ENCODE results near the gene CCDC197. TPM values are rescaled to one million over a fixed set of nuclear protein-coding genes. Genes with fewer than 3 reads are reported as not detected.

Gene CCDC197
- total RNA-seq, 1 experiment from 2014 or later: not detected

DNA sequence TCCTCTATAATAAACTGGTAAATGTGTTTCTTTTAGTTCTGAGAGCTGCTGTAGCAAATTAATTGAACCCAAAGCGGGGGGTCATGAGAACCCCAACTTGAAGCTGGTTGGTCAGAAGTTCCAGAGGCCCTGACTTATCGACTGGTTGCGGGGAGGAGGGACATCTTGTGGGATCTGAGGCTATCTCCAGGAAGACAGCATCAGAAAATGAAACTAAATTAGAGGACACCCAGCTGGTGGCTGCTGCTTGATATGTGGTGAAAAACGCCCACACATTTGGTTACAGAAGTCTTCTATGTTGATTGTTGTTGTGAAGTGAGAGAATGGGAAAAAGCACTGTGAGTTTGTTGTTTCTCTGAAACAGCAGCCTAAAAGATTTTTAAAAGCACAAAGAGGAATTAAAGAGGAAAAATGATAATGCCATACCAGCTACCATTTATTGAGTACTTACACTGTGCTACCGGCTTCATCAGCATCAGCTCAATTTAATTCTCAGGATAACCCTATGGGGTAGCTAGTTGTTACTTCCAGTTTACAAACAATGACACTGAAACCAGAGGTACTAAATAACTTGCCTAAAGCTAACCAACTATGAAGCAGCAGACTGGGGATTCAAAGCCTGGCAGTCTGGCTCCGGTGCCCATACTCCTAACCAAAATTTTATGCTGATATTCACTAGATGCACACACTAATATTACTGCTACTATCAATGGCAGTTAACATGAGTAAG, 59.6 kb downstream of the CCDC197 start:
- no peak for DNase-seq (ENCODE audit: low spot score)

DNA sequence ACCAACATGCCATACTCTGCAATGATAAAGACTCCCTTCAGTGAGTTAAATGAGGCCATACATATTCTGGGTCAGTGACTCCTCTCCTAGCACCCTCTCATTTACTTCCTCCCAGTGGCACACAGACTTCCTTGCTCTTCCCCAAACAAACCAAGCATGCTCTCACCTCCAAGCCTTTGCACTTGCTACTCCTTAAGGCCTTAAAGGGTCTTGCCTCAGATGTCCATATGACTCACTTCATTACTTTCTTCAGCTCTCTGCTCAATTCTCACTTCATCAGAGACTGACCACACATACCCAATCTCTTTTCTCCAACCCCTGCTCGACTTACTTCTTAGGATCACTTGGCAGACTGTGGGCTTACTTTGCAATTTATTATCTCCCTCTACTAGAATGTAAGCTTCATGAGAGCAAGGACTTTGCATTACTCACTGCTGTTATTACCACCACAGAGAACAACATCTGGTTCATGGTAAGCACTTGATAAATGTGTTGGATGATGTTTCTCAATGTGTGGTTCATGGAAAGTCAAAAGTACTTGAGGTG, 61.1 kb downstream of the CCDC197 start:
- no peak for DNase-seq (ENCODE audit: low spot score)

Small RNAs within 50 kb of the gene (small RNA-seq; reads per million reads assigned to genes)
- gene MIR4506: not detected

Other genes starting within 250 kb of the CCDC197 start
- gene PRIMA1, start 208.8 kb upstream of the CCDC197 start, total RNA-seq (2014; rRNA removed; shearing (Covaris generic)): not detected in 2 replicates
- gene FAM181A, start 70.0 kb upstream of the CCDC197 start, total RNA-seq (2014; rRNA removed; shearing (Covaris generic)): not detected in 2 replicates
- 0.05 and 0.16 TPM in 2 replicates for gene ASB2, start 20.7 kb upstream of the CCDC197 start, total RNA-seq (2014; rRNA removed; shearing (Covaris generic))
- gene OTUB2, start 29.0 kb downstream of the CCDC197 start, total RNA-seq (2014; rRNA removed; shearing (Covaris generic)): 2.3 and 2.4 TPM in 2 replicates
- gene DDX24, start 83.9 kb downstream of the CCDC197 start, total RNA-seq (2014; rRNA removed; shearing (Covaris generic)): 66.9 and 67.7 TPM in 2 replicates
- 9.6 and 12.7 TPM in 2 replicates for gene IFI27L1, start 84.0 kb downstream of the CCDC197 start, total RNA-seq (2014; rRNA removed; shearing (Covaris generic))
- gene IFI27, start 113.4 kb downstream of the CCDC197 start, total RNA-seq (2014; rRNA removed; shearing (Covaris generic)): 481 and 816 TPM in 2 replicates
- 52.3 and 56.9 TPM in 2 replicates for gene IFI27L2, start 132.3 kb downstream of the CCDC197 start, total RNA-seq (2014; rRNA removed; shearing (Covaris generic))
- 0.03 and 0.94 TPM in 2 replicates for gene PPP4R4, start 177.0 kb downstream of the CCDC197 start, total RNA-seq (2014; rRNA removed; shearing (Covaris generic))

Data from HT-29 (cell line).